OCI-LY3 (cell line): ENCODE results near the gene MAGI1.
A peak's percentile ranks its signal among the peaks of the same experiment; 100 is the strongest.

Source experiments
- H2AFZ ChIP-seq: fragments of 200-600, 300-600 bp; shearing (Covaris generic); 2 replicates; pipeline ENCODE4 v1.6.0; 2014; ENCODE audit warnings: antibody characterized with exemption, low read depth, low read length
- H3K27ac ChIP-seq: fragments of 200-600, 300-600 bp; sonication (generic); 2 replicates; pipeline ENCODE4 v1.5.1; 2014; ENCODE audit warnings: mild to moderate bottlenecking, low read length, moderate library complexity, mixed read lengths
- H3K27me3 ChIP-seq: fragments of 200-600, 300-600 bp; sonication (generic); 2 replicates; pipeline ENCODE4 v1.6.1; 2014; ENCODE audit warnings: low read depth, low read length, mixed read lengths
- H3K36me3 ChIP-seq: fragments of 200-600, 300-600 bp; sonication (generic); replicated peaks from 2 replicates; pipeline ENCODE3; 2014; ENCODE audit warnings: low read depth, low read length, mixed read lengths
- H3K4me1 ChIP-seq: fragments of 300-600, 200-600 bp; sonication (generic); 2 replicates; pipeline ENCODE4 v1.6.1; 2014; ENCODE audit warnings: low read length, mixed read lengths
- H3K4me2 ChIP-seq: fragments of 200-600, 300-600 bp; sonication (generic); 2 replicates; pipeline ENCODE4 v1.6.1; 2014; ENCODE audit warnings: low read length, mixed read lengths
- H3K4me3 ChIP-seq: fragments of 300-600, 200-600 bp; sonication (generic); 2 replicates; pipeline ENCODE4 v1.5.1; 2014; ENCODE audit warnings: antibody characterized with exemption, mild to moderate bottlenecking, low read length, moderate library complexity
- H3K79me2 ChIP-seq: fragments of 300-600, 200-600 bp; shearing (Covaris generic); 2 replicates; pipeline ENCODE4 v1.6.1; 2014; ENCODE audit warnings: mild to moderate bottlenecking, low read length, mixed read lengths
- H3K9ac ChIP-seq: fragments of 300-600, 200-600 bp; shearing (Covaris generic); 2 replicates; pipeline ENCODE4 v1.6.0; 2014; ENCODE audit warnings: mild to moderate bottlenecking, low read length, moderate library complexity
- H3K9me3 ChIP-seq: fragments of 200-600, 300-600 bp; shearing (Covaris generic); 2 replicates; pipeline ENCODE4 v1.6.1; 2014; ENCODE audit warnings: low read length, mixed read lengths; ENCODE audit not compliant: insufficient read depth
- H4K20me1 ChIP-seq: fragments of 200-600, 300-600 bp; sonication (generic); 2 replicates; pipeline ENCODE4 v1.6.1; 2016; ENCODE audit warnings: low read length, mixed read lengths; ENCODE audit not compliant: insufficient read depth
- EZH2phosphoT487 ChIP-seq: fragments of 200-600 bp; shearing (Covaris generic); IDR thresholded peaks from 2 replicates; pipeline ENCODE4 v1.6.1; 2018; ENCODE audit warnings: antibody characterized with exemption, mixed run types, low read depth
- TF ChIP-seq, protein P1 (sequence below): fragments of 200-600, 300-600 bp; sonication (generic); IDR thresholded peaks from 2 replicates; pipeline ENCODE4 v1.5.1; 2014; ENCODE audit warnings: antibody characterized with exemption, low read length, low read depth

The MAGI1 gene

GRCh38 chr3:65833761-65834505 is 204.8 kb downstream of the MAGI1 start:
- Histone ChIP-seq H3K27me3 (peaks cover 39% of the 10 kb centered on the region), H4K20me1 (no peaks in the 10 kb centered on the region), H3K4me2 (no peak overlapping the region), H3K9me3 (no peaks in the 10 kb centered on the region), H3K79me2 (no peaks in the 10 kb centered on the region), H2AFZ (no peak overlapping the region), H3K36me3 (no peaks in the 10 kb centered on the region), H3K4me3 (no peak overlapping the region), H3K9ac (no peak overlapping the region), H3K27ac (no peak overlapping the region), H3K4me1 (peaks cover 45% of the 10 kb centered on the region)
- no peak for TF ChIP-seq EZH2phosphoT487
- TF ChIP-seq, protein P1, sequence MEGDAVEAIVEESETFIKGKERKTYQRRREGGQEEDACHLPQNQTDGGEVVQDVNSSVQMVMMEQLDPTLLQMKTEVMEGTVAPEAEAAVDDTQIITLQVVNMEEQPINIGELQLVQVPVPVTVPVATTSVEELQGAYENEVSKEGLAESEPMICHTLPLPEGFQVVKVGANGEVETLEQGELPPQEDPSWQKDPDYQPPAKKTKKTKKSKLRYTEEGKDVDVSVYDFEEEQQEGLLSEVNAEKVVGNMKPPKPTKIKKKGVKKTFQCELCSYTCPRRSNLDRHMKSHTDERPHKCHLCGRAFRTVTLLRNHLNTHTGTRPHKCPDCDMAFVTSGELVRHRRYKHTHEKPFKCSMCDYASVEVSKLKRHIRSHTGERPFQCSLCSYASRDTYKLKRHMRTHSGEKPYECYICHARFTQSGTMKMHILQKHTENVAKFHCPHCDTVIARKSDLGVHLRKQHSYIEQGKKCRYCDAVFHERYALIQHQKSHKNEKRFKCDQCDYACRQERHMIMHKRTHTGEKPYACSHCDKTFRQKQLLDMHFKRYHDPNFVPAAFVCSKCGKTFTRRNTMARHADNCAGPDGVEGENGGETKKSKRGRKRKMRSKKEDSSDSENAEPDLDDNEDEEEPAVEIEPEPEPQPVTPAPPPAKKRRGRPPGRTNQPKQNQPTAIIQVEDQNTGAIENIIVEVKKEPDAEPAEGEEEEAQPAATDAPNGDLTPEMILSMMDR = no peak

- H3K9ac ChIP-seq = no peak overlapping the region
- H3K27ac ChIP-seq = no peak overlapping the region
- H3K9me3 ChIP-seq = no peaks in the 10 kb centered on the region
- no peak for TF ChIP-seq EZH2phosphoT487
- TF ChIP-seq, protein P1 = no peak
- peak overlapping the region; percentile 58 for H3K4me2 ChIP-seq
- no peaks in the 10 kb centered on the region for H4K20me1 ChIP-seq
- peaks cover 41% of the 10 kb centered on the region for H3K4me1 ChIP-seq
- H2AFZ ChIP-seq = no peak overlapping the region
- H3K79me2 ChIP-seq = no peaks in the 10 kb centered on the region
- no peak overlapping the region; the same call in 1 of the 2 replicates for H3K4me3 ChIP-seq
- no peaks in the 10 kb centered on the region for H3K36me3 ChIP-seq
- peaks cover 39% of the 10 kb centered on the region for H3K27me3 ChIP-seq
Measured at GRCh38 chr3:65831733-65832425, 206.8 kb downstream of the MAGI1 start.

GRCh38 chr3:65830948-65831732 is 207.6 kb downstream of the MAGI1 start:
- H3K27ac ChIP-seq = no peak overlapping the region

More at GRCh38 chr3:65830948-65831732, 207.6 kb downstream of the MAGI1 start:
- H3K9me3 ChIP-seq = no peaks in the 10 kb centered on the region
- H3K79me2 ChIP-seq = no peaks in the 10 kb centered on the region
- peak overlapping the region; percentile 58 for H3K4me2 ChIP-seq
- H4K20me1 ChIP-seq = no peaks in the 10 kb centered on the region
- H3K27me3 ChIP-seq = peaks cover 39% of the 10 kb centered on the region
- TF ChIP-seq, protein P1 = no peak
- no peak for TF ChIP-seq EZH2phosphoT487
- peaks cover 37% of the 10 kb centered on the region for H3K4me1 ChIP-seq
- H2AFZ ChIP-seq = no peak overlapping the region
- H3K36me3 ChIP-seq = no peaks in the 10 kb centered on the region
- no peak overlapping the region for H3K9ac ChIP-seq
- peak overlapping the region; percentile 12; the same call in 1 of the 2 replicates for H3K4me3 ChIP-seq
